GF-D8 (cell line): ENCODE measurements around the gene MEGF9.
A peak's percentile ranks its signal among the peaks of the same experiment; 100 is the strongest.

Experiments
- DNase-seq: peaks from one replicate; lab custom pipeline; 2025; lab: John Stamatoyannopoulos, UW

The MEGF9 gene

DNA sequence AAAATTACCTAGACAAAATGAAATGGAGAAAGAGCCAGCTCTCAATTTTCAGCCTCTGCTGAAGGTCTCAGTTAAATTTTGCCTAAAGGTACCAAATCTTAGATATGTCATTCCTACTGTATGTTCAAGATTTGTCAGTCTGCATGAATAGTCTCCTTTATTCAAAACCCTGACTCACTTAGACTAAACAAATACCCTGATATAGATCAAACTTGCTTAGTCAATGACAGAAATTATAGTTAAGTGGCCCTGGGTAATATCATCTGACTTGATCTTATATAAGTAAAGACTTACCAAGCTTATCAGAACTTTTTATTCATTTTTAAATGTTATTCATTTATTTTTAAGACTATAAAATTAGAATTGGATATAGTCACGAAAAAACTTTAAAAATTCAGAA, 12.2 kb downstream of the MEGF9 start:
- no peak for DNase-seq

DNA sequence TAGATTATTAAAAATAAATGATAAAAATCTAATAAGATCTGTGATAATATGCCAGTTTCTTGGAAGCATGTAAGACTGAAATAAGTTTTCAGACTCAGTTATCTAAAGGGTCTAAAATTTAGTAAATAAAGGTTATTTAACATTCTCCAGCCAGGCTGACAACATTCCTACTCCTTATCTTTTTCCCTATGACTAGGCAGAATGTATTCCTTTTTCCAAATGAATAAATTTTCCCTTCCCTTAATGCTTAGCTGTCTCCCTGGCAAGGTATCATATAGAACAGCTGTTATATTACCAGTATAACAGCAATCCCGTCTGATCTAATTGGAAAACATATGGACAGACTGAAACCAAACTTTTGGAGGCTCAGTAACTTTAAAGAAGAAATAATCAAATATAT, 13.0 kb downstream of the MEGF9 start:
- DNase-seq: no peak

DNA sequence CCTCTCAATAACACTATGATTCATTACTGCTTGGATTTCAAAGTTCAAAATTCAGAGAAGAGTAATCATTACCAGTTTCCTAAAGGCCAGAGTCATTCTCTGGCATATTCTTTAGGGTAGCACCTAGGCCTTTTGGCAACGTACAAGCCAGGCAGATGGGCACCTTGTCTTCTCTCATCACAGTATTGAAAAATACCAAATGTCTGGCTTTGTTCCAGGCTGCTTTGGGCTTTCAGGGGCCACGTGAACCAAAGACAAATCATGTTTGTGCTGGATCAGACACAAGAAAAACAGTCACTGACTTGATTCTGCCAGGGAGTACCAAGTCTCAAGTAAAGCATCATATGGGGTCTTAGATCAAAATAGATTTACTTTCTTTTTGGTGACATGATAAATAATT, 15.5 kb downstream of the MEGF9 start:
- DNase-seq: no peak

DNA sequence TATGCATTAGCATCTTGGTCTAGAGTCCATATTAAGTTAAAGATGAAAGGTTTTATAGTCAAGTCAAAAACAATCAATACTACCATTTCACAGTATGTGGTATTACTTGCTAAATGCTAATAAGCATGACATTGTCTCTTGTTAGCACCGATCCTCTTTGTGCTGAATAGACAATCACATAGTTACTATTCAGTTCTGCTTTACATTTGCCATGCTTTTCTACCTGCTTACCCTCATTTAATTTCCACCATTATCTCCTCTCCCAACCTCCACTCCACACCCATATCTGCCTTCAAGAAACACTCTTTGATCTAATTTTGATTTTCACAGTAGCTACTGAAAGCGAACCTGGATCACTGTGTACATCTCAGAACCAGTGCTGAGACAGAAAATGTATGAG, 16.8 kb downstream of the MEGF9 start:
- no peak for DNase-seq

DNA sequence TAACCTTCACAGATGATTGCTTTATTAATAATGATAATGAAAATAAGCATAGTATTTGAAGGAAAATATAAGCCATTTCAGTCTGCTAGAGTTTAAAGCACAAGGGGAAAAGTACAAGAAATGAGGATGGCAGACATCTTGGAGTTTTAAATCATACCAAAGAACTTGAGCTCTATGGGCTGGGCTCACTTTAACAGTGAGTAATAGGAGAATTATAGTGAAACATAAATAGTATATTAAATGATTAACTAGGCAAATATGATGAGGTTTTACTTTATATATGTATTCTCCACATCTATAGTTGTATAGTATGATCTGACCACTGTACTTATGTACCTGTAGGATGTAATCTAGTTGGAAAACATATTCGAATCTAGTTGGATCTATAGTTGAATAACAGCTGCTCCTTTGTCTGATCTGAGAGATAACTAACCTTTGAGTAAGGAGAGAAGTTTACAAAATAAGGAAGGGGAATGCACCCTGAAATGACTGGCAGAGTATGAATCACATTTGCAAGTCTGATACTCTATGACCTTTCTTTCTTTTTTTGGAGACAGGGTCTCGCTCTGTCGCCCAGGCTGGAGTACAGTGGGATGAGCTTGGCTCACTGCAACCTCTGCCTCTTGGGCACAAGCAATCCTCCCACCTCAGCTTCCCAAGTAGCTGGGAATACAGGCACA, 17.6 kb downstream of the MEGF9 start:
- no peak for DNase-seq

DNA sequence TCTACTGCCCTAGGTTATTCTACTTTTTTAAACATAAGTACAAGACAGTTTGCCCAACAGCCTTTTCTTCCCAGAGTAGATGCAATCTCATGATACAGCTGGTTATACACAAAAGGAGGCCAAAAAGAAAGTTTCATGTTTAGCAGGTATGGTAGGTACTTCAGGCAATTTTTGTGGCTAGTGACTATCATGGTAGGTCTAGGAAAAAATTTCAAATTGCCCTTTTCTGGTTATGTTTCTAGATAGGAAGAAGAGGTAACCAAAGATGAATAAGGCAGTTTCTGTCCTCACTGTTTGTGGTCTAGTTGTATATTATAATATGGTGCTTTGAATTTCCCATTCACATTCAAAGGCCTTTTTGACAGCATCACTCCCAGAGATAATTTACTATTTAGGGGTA, 19.7 kb downstream of the MEGF9 start:
- no peak for DNase-seq

DNA sequence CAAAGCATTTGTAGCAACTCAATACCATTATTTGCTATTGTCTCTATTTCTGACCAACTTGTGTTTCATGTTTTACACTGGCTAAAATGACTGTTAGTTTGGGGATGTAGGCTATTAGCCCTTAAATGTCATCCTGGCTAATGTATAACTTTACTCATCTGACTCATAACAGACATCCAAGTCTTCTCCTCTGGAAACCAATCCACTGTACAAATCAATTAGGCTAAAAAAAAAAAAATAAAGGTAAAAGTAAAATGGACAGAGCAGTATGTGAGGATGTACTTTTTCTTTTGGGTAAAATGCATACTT, 20.6 kb downstream of the MEGF9 start:
- no peak for DNase-seq

DNA sequence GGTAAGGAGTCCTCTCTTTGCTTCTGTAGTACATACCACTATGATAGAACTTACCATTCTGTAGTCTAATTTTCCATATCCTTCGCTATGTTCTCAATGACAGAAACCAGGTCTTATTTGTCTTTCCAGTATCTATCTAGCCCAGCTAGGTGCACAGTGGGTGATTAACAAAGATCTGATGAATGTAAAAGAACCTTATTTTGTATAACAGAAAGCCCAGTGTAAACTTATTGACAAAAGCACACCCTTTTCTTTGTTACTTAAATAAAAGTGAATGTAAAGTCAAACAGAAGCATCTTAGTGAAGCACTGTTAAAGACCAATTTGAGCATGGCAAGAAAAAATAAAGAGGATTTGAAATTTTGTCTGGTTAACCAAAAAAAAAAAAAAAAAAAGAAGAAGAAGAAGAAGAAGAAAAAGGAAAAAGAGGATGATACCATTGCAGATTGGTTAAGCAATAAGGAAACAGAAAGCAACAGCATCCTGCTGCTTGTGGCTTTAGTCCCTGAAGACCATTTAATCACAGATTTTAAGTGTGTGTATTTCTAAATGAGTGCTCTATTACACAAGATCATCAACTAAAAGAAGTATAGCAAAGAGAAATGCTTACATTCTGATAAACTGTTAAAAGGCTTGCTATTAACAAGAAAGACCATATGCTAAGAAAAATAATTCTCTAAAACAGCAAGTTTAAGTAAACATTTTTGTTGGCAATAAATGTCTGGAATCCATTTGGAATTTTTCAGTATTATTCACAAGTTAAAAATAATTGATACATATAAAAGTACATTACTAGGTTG, 21.2 kb downstream of the MEGF9 start:
- DNase-seq: peak; percentile 89

DNA sequence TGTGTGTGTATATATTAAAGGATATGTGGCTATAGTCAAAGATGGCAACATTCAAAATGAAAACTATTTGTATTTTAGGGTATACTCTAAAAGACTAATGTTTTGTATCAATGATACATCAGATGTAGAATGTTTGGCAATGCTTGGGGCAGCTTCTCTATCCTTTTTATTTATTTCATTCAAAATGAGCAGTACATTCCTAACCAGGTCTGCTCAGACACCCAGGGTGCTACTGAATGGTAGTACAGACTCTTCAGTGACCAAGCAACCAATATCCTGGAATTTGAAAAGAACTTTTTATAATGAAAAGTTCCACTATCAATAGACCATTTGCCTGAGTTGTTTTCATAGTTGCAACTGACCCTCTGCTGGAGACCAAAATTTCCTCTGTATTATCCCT, 23.9 kb downstream of the MEGF9 start:
- no peak for DNase-seq

DNA sequence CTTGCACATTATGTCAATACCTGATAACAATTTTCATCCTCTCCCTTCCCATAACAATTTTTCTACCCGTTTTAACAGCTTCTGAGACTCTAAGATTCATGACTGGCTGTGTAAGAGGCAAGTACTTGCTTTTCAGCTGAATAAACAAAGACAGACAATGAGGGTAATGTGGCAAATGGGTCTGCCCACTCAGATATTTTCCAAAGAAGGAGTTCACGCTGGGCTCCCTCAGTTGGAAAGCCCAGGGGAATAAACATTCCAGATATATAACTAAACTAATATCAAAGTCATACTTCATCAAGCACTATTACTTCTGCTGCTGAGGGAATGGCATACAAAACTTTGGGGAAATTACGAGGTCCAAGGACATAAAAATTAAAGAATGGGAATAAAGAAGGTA, 24.4 kb downstream of the MEGF9 start:
- DNase-seq: no peak

DNA sequence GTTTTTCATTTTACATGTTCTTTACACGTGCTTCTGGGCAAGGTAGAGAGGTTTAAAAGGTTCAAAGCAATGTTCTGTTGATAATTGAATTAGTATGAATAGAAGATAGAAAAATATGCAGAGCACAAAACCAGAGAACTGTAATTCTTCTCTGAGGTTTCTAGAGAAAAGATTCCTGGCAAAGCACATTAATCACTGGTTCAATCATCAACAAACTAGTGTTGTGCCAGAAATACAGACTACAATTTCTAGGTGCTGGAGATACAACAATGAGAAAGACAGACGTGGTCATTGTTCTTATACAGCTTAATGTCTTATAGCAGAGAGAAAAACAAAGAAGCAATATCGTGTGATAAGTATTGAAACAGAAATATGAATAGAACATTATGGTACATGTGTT, 25.5 kb downstream of the MEGF9 start:
- DNase-seq: no peak

DNA sequence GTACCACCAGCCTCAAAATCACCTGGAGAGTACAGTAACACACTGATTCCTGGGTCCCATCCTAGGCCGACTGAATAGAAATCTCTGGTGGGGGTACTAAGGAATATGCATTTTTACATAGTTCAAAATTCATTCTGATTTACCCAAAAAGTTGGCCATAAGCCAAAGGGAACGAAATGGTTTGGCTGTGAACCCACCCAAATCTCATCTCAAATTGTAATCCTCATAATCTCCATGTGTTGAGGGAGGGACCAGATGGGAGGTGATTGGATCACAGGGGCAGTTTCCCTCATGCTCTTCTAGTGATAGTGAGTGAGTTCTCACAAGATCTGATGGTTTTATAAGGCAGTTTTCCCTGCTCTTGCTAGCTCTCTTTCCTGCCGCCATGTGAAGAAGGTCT, 31.1 kb downstream of the MEGF9 start:
- DNase-seq: no peak

DNA sequence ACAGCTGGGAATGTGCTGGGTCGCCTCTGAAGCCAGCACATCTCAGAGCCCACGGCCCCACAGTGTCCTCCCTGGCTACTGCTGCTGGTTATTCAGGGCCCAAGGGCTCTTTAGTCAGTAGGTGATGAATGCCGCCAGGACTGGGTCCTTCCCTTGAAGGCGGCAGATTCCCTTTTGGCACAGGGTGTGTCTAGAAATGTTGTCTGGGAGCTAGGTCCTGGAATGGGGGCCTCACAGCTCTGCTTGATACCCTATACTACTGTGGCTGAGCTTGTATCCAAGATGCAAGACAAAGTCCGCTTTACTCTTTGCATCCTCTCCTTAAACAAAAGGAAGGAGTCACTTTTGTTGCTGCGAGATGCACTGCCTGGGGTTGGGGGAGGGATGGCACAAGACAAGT, 33.1 kb downstream of the MEGF9 start:
- DNase-seq: no peak

DNA sequence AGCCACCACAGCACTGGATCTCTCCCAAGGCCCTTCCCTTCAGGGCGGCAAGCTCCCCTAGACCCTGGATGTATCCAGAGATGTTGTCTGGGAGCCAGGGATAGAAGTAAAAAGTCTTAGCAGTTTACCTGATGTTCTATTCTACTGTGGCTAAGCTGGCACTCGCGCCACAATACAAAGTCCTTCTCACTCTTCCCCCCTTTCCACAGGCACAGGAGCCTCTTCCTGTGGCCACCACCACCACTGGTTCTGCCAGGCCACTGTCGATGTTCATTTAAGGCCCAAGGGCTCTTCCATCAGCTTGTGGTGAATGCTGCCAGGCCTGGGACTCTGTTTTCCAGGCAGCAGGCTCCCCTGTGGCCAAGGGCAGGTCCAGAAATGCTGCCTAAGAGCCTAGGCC, 33.7 kb downstream of the MEGF9 start:
- no peak for DNase-seq

DNA sequence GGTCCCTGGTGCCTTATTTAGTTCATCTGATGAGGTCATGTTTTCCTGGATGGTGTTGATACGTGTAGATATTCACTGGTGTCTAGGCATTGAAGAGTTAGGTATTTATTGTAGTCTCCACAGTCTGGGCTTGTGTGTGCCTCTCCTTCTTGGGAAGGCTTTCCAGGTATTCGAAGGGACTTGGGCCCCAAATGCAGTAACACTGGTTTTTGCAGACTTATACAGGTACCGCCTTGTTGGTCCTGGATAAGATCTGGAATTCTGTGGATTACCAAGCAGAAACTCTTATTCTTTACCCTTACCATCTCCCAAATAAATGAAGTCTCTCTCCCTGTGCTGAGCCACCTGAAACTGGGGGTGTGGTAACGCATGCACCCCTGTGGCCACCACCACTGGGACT, 34.1 kb downstream of the MEGF9 start:
- no peak for DNase-seq

DNA sequence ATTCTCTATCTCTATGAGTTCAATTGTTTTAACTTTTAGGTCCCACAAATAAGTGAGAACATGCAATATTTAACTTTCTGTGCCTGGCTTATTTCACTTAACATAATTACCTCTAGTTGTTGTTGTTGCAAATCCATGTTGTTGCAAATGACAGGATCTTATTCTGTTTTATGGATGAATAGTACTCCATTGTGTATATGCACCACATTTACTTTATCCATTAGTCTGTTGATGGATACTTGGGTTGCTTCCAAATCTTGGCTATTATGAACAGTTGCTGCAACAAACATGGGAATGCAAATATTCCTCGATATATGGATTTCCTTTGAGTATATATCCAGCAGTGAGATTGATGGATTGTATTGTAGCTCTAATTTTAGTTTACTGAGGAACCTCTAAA, 36.3 kb downstream of the MEGF9 start:
- DNase-seq: no peak

DNA sequence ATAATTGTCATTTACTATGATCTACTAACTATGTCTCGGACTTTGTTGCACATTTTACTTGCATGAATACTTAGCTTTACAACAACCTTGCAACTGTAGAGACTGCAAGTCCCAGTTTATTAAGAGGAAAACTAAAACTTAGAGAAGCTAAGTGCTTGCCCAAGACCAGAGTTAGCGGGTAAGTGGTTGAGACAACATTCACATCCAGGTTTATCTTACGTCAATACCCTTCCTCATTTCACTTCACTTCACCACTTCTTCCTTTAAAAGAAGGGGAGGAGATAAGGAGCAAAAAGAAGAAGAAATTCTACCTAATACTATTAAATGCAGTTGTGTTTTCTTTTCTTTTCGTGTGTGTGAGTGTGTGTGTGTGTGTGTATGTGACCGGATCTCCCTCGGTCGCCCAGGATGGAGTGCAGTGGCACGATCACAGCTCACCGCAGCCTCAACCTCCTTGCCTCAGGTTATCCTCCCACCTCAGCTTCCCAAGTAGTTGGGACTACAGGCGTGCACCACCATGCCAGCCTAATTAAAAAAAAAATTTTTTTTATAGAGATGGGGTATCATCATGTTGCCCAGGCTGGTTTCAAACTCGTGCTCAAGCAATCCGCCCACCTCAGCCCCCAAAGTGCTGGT, 37.4 kb downstream of the MEGF9 start:
- peak; percentile 77 for DNase-seq

DNA sequence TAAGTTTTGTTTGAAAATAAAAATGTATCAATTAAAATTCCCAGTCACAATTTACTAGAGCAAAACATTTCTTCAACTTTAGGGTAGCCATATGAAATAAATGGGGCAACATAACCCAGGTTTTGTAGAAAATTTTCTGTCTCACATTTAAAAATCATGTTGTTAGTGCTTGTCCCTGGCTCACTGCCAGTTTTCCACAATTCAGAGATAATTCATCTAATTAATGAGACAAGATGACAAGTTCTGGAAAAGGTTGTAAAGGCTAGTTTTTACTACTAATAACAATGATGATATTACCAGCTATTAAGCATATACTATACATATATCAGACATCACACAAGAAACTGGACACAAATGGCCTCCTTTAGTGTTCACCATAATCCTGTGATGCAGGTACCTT, 45.9 kb downstream of the MEGF9 start:
- no peak for DNase-seq

DNA sequence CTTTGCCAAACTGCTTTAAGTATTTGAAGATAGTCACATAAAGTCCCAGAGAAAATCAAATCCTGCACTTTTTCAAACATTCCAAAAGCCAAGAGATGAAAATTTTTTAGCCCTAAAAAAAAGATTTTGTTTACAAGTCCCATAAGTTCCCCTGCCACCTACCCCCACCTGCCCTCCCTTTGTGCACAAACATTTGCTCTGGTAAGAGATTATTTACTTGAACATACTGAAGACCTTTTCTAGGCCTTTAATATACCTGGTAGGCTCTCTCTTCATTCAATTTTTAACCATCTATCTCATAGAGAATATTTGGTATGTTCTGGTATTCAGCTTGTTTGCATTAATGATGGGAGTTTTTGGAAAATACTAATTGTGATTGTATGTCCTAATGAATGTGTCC, 50.3 kb downstream of the MEGF9 start:
- DNase-seq: no peak

DNA sequence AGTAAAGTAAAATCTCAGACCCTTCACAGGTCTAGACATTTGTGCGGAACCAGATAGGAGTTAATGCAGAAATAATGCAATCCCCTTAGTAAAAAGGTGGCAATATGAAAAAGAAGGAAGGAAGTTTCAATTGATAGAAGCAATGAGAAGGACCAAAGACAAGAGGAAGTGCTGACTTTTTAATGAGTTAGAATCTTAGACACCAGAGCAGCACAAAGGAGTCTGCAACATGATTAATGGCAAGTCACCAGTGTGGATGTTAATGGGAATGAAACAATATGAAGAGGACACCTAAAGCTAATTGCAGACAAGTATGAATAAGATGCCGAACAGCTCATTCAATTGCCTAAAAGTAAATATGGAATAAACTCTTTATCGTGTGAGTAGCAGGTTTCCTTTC, 50.9 kb downstream of the MEGF9 start:
- peak; percentile 26 for DNase-seq

DNA sequence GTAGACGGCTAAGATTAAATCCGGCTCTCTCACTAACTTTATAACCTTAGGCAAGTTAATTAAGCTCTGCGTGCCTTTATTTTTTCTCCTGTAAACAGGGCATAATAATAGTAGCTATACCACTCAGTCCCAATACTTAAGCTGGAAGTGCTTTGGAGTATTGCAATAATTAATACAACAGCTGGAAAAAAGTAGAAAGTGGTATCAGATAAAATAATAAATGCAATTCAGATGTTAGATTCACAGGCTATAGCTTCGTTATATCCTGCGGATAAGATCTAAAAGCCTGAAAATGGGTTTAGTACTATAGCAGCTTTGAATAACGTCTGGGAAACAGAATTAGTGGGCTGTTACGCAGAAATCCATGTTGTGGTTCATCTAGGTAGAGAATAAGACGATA, 51.8 kb downstream of the MEGF9 start:
- no peak for DNase-seq

DNA sequence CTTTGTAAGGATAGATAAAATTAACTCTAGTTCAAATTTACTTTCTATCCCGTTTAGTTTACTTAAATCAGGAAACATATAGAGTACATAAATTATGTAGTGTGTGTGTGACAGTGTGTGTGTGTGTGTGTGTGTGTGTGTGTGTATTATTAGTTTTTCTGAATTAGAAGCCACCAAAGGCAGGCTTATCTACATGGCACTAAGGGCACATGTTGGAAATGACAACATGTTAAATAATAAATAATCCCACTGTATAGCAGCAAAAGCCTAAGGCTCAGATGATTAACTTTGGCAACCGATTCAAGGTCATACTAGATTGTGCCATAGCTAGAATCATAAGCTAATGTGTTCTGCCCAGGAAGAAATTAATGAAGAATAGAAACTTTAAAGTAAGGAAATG, 54.6 kb downstream of the MEGF9 start:
- no peak for DNase-seq

DNA sequence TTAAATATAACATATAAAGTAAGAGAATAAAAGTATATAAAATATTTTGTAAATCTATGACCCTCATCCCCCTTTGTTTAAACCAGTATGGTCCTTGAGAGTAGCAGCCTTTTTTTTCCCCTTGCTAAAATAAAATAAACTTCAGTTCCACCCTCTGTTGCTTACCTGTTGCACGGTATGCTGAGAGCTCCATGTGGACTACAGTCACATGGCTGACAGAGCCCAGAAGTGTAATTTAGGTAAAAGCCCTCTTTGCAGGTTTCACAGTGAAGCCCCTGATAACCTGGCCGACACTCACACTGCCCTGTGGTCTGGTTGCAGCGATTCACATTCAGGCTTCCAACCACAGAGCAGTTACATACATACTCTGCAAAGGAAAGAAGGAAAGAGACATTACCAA, 55.1 kb downstream of the MEGF9 start:
- no peak for DNase-seq
